AG04449 (cell line): ENCODE data around the gene PEF1.

Experiments used
- CTCF ChIA-PET: fragments of 350-600 bp; formaldehyde crosslinking; extraction: SDS; loops from one replicate; lab custom pipeline; 2021; ENCODE audit warnings: antibody characterized with exemption; lab: Yijun Ruan, JAX
- POLR2A ChIA-PET: fragments of 400-600, 350-600 bp; formaldehyde crosslinking; extraction: SDS; loops from one replicate; lab custom pipeline; 2020; ENCODE audit warnings: antibody characterized with exemption, inconsistent platforms; lab: Yijun Ruan, JAX
- DNase-seq: peaks from one replicate; pipeline ENCODE4 v3.0.0-alpha.2; 2010; ENCODE audit warnings: low read depth, low spot score
- H3K4me3 ChIP-seq: 2 replicates; pipeline ENCODE4 v1.5.1; 2011; ENCODE audit warnings: low read depth, mild to moderate bottlenecking, control low read depth, low read length
- TF ChIP-seq, protein P1 (sequence below): IDR thresholded peaks from one replicate; pipeline ENCODE4 v1.5.1; 2011; ENCODE audit warnings: mild to moderate bottlenecking, moderate library complexity, low read length, control low read depth, inconsistent platforms; ENCODE audit not compliant: insufficient read depth; ENCODE audit errors: missing control alignments

The PEF1 gene

DNA sequence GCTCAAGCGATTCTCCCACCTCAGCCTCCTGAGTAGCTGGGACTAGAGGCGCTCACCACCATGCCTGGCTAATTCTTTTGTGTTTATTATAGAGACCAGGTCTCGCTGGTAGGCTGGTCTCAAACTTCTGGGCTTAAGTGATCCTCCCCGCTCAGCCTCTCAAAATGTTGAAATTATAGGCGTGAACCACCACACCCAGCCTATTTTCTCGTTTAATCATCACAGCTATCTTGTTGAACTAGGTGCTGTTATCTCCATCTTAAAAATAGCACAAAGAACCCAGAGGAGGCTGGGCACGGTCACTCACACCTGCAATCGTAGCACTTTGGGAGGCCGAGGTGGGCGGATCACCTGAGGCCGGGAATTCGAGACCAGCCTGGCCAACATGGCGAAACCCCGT, 31.1 kb upstream of the PEF1 start:
- TF ChIP-seq, protein P1, sequence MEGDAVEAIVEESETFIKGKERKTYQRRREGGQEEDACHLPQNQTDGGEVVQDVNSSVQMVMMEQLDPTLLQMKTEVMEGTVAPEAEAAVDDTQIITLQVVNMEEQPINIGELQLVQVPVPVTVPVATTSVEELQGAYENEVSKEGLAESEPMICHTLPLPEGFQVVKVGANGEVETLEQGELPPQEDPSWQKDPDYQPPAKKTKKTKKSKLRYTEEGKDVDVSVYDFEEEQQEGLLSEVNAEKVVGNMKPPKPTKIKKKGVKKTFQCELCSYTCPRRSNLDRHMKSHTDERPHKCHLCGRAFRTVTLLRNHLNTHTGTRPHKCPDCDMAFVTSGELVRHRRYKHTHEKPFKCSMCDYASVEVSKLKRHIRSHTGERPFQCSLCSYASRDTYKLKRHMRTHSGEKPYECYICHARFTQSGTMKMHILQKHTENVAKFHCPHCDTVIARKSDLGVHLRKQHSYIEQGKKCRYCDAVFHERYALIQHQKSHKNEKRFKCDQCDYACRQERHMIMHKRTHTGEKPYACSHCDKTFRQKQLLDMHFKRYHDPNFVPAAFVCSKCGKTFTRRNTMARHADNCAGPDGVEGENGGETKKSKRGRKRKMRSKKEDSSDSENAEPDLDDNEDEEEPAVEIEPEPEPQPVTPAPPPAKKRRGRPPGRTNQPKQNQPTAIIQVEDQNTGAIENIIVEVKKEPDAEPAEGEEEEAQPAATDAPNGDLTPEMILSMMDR, result no peak
- no peak overlapping the region for H3K4me3 ChIP-seq
- ChIA-PET POLR2A (no interaction called here), CTCF (interaction anchor here (1.8 to 5.2 kb wide), 2 partner anchors 13 to 70 kb away, joined by 8 to 39 read pairs; no protein-coding TSS in a partner anchor)
- no peak for DNase-seq

DNA sequence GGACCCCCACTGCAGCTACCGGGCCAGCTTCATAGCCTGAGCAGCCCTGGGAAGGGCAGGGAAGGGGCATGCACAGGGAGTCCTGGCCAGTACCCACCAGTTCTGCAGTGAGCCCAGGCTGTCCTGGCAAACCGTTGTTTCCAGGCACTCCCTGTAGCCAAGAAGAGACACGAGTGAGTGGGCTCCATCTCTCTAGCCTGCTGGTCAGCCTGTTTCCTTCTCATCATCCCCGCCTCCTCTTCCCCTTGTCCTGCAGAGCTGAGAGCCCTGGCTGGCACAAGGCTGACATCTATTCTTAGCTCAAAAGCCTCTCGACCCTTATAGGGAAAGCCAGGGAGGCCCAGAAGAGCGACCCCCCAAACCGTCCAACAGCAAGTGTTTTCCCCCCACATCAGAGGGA, 30.5 kb upstream of the PEF1 start:
- no peak for DNase-seq
- CTCF ChIA-PET, result interaction anchor here (1.8 to 5.2 kb wide), 2 partner anchors 13 to 71 kb away, joined by 8 to 39 read pairs; no protein-coding TSS in a partner anchor
- POLR2A ChIA-PET, result no interaction called here
- H3K4me3 ChIP-seq, result no peak overlapping the region
- TF ChIP-seq, protein P1, result no peak

- no peak overlapping the region for H3K4me3 ChIP-seq
- TF ChIP-seq, protein P1, result no peak
- POLR2A ChIA-PET, result no interaction called here
- CTCF ChIA-PET, result interaction anchor here (1.8 to 5.2 kb wide), 2 partner anchors 12 to 71 kb away, joined by 8 to 39 read pairs; no protein-coding TSS in a partner anchor
- no peak for DNase-seq
These were observed 29.9 kb upstream of the PEF1 start for GRCh38 chr1:31674626-31675025.

GRCh38 chr1:31673433-31673832, 28.8 kb upstream of the PEF1 start:
- TF ChIP-seq, protein P1, result no peak
- DNase-seq, result no peak
- ChIA-PET CTCF (interaction anchor here (1.2 to 5.2 kb wide), 2 partner anchors 11 to 116 kb away, joined by 7 to 39 read pairs; no protein-coding TSS in a partner anchor), POLR2A (no interaction called here)
- H3K4me3 ChIP-seq, result no peak overlapping the region

- no peak for DNase-seq
- ChIA-PET CTCF (interaction anchor here (0.6 to 5.2 kb wide), 3 partner anchors 10 to 291 kb away, joined by 3 to 39 read pairs (median 7); no protein-coding TSS in a partner anchor), POLR2A (no interaction called here)
- no peak overlapping the region for H3K4me3 ChIP-seq
- TF ChIP-seq, protein P1, result no peak
These were observed 28.3 kb upstream of the PEF1 start for GRCh38 chr1:31672986-31673385.

DNA sequence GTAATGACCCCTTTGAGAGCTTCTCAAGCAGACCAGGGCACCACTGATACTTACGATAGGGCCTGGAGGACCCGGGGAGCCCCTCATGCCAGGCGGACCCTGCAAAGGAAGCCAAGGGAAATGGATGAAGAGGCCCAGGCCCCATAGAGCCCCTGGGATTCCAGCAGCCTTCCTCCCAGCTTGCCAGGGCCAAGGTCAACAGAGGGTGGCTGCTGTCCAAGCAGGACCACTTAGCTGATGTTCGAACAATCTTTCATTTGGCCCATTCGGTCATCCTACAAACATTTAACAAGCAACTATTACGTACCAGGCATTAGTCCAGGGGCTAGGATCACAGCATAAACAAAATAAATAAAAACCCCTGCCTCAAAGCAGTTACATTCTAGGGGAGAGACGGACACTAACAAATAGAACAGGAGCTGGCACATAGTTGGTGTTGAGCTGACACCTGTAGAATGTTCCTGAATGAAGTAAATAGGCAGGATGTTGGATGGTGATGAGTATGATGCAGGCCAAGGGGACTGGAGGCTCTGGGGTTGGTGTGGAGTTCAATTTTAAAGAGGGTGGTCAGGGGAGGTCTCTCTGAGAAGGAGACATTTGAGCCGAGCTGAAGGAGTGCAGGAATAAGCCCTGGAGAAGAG, 27.0 kb upstream of the PEF1 start:
- CTCF ChIA-PET, result interaction anchor here (0.8 to 5.2 kb wide), 5 partner anchors 9 to 91 kb away, joined by 3 to 39 read pairs (median 3); no protein-coding TSS in a partner anchor
- POLR2A ChIA-PET, result interaction anchor here (0.6 kb wide), 1 partner anchor 11 kb away, joined by 3 read pairs; no protein-coding TSS in a partner anchor
- TF ChIP-seq, protein P1, result no peak
- DNase-seq, result no peak
- no peak overlapping the region for H3K4me3 ChIP-seq
